Measurements from ENCODE around the gene GOLGA3.
"Not testable (repeated sequence)": the region's sequence is repeated elsewhere in the genome, so short reads cannot be mapped to it uniquely, and the experiment has no call there.

The GOLGA3 gene

GRCh38 chr12:132847363-132848356, 19.0 kb upstream of the GOLGA3 start:
- no peak for DNase-seq

- not testable (repeated sequence) for DNase-seq
These were observed 16.0 kb upstream of the GOLGA3 start for GRCh38 chr12:132844681-132845080.

- DNase-seq, result no peak
These were observed 13.9 kb upstream of the GOLGA3 start for GRCh38 chr12:132842449-132843045.

GRCh38 chr12:132841151-132841550, 12.5 kb upstream of the GOLGA3 start:
- DNase-seq, result no peak

GRCh38 chr12:132840536-132840935, 11.9 kb upstream of the GOLGA3 start:
- DNase-seq, result no peak

- no peak for DNase-seq
These were observed 11.0 kb upstream of the GOLGA3 start for GRCh38 chr12:132839558-132840235.

GRCh38 chr12:132838410-132839080, 9.9 kb upstream of the GOLGA3 start:
- no peak for DNase-seq

- no peak for DNase-seq
These were observed 9.2 kb upstream of the GOLGA3 start for GRCh38 chr12:132837693-132838409.

GRCh38 chr12:132836795-132837331, 8.2 kb upstream of the GOLGA3 start:
- no peak for DNase-seq

- not testable (repeated sequence) for DNase-seq
These were observed 7.6 kb upstream of the GOLGA3 start for GRCh38 chr12:132836230-132836629.

- DNase-seq, result no peak
These were observed 6.7 kb upstream of the GOLGA3 start for GRCh38 chr12:132835076-132836025.

- DNase-seq, result no peak
These were observed 5.6 kb upstream of the GOLGA3 start for GRCh38 chr12:132834181-132834711.

GRCh38 chr12:132833341-132833740, 4.7 kb upstream of the GOLGA3 start:
- DNase-seq, result no peak

GRCh38 chr12:132831771-132832170, 3.1 kb upstream of the GOLGA3 start:
- DNase-seq, result no peak

- no peak for DNase-seq
These were observed 636 bp downstream of the GOLGA3 start for GRCh38 chr12:132827763-132828703.

GRCh38 chr12:132825861-132826260, 2.8 kb downstream of the GOLGA3 start:
- DNase-seq, result no peak

- DNase-seq, result no peak
These were observed 3.6 kb downstream of the GOLGA3 start for GRCh38 chr12:132825089-132825488.

GRCh38 chr12:132824053-132824452, 4.6 kb downstream of the GOLGA3 start:
- DNase-seq, result no peak

GRCh38 chr12:132818562-132818961, 10.1 kb downstream of the GOLGA3 start:
- no peak for DNase-seq
